SK-N-DZ (cell line): ENCODE results near the gene TIPIN.

Source experiments
- DNase-seq: peaks from one replicate; pipeline ENCODE4 v3.0.0-alpha.2; 2015; ENCODE audit warnings: low spot score
- small RNA-seq, 2 experiments: library from RNA; depleted of rRNA; stranded (forward); fragments of <200 nt; gene quantifications; one replicate each; pipeline ENCODE3, GENCODE V24; 2014

The TIPIN gene

DNA sequence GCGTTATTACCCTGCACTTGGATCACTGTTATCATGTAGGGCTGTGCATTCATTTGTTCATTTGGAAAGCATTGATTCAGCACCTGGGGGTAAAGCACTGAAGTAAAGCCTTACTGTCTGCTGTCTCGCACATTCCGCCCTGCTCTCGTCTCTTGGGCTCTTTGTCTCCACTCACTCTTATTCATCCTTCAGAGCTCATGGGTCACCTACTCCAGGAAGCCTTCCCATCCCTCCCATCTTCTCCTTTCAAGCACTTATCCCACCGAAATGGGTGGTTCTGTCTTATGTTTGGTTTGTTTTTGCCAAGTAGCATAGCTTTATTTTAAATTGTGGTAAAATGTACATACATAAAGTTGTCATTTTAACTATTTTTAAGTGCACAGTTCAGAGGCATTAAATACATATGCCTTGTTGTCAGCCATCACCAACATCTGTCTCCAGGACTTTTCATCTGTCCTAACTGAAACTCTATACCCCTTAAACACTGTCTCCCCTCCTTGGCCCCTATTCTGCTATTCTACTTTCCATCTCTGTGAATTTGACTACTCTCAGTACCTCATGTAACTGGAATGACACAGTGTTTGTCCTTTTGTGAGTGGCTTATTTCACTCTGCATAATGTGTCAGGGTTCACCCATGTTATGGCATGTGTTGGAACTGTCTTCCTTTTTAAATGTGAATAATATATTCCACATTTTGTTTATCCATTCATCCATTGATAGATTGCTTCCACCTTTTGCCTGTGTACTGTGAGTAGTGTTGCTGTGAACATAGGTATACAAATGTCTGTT lies 53.8 kb downstream of the TIPIN start:
- DNase-seq = no peak

DNA sequence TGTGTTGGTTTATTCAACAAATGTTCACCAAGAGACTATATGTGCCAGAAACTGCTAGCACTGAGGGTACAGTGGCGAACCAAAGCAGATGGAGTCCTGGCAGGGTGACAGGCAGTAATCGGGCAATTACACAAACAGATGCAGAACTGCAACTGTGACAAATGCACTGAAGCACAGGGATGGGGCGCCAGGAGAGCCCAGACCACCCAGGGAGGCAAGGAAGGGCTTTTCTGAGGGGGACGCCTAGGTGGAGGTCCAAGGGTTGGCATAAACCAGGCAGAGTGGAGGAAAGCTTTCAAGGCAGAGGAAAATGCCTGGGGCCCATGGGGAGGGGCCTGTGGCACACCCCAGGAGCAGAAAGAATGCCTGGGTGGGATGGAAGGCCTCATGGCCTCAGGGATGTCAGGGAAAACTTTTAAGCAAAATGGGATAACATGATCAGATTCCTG lies 57.7 kb downstream of the TIPIN start:
- DNase-seq = no peak

DNA sequence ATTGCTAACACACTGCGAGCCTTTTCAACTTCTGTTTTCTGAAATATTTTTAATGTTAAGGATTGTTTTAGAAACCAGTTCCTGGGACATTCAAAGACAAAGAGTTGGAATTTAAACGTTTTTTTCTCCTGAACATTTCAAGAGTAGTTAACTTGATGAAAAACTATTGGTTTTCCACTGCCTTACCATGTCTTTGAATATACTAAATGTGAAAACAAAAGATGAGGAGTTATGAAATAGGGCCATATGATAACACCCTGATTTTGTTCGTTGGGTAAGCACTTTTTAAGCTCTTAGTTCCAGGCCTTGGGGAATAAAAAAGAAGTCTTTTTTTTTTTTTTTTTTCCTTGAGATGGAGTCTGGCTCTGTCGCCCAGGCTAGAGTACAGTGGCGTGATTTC lies 60.3 kb downstream of the TIPIN start:
- DNase-seq = no peak

DNA sequence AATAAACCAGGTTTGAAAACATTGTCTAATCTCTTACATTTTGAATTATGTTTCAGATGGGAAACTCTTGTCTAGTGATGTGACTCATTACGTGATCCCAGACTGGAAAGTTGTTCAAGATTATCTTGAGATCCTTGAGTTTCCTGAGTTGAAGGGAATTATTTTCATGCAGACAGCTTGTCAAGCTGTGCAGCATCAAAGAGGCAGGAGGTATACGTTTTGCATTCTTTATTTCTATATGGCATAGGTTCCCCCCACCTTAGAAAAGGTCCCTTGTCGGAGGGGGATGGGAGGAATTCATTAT lies 61.6 kb downstream of the TIPIN start:
- DNase-seq = peak; percentile 15

DNA sequence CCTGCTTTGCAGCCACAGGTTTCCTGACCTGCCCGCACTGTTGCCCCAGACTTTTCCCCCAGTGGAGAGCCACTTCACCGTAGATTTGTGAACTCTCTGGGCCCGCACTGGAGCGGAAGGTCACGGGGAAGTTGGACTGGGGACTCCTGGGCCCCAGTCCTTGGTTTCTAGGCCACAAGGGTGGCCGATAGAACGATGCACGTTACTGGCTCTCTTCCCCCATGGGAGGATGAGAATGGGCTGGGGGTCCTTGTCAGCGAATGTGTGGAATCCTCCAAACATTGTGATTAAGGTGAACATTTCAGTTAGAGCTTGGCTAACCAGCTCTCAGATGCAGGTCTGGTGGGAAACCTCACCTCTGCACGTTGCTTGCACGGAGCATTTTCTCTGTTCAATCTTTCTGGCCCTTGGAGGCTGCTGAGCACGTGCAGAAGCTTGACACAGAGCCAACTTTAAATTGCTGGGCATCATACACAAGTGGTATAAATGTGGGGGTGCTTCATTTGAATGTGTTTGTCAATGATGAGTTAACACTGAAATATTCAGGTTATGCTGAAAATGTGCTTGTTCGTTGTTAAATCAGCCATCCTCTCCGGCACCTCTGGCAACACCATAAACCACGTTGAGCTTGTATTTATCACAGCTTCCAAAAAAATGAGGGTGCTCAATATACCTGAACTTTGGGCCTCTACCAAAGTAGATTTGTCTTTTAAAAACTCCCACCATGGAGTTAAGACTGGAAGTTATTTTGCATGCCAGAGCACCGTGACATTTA lies 62.1 kb downstream of the TIPIN start:
- peak; percentile 69 for DNase-seq

DNA sequence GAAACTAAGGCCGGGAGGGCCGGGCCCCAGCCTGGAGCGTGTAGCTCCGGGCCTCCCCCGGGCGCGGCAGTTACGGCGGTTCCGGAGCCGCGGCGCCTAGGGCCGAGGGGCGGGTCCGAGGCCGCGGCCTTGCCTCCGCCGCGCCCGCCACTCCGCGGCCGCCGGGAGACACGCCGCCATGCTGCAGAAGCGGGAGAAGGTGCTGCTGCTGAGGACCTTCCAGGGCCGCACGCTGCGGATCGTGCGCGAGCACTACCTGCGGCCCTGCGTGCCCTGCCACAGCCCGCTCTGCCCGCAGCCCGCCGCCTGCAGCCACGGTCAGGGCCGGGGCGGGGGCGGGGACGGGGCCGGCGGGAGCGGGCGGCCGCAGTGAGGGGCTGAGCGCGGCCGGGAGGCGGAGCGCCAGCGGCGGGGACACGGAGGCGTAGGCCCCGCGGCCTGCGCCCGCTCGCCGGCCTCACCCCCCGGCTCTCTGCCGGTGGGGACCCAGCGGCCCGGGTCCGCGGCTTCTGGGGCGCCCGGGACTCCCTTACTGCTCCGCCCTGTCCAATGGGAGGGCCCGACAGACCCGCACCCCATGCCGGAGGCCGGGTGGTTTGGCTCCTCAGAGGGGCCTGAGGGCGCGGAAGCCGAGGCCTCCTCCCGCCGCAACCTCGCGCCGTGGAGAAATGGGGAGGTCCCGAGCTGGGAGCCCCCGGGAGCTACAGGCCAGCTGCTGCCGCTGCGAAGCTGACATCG lies 62.9 kb downstream of the TIPIN start, which contains the start of gene DIS3L:
Gene DIS3L (plus strand): TSS at position 150 of the 738 bp plus-strand sequence. CDS start 29 bp downstream, at position 179.
- DNase-seq = peak; percentile 58

DNA sequence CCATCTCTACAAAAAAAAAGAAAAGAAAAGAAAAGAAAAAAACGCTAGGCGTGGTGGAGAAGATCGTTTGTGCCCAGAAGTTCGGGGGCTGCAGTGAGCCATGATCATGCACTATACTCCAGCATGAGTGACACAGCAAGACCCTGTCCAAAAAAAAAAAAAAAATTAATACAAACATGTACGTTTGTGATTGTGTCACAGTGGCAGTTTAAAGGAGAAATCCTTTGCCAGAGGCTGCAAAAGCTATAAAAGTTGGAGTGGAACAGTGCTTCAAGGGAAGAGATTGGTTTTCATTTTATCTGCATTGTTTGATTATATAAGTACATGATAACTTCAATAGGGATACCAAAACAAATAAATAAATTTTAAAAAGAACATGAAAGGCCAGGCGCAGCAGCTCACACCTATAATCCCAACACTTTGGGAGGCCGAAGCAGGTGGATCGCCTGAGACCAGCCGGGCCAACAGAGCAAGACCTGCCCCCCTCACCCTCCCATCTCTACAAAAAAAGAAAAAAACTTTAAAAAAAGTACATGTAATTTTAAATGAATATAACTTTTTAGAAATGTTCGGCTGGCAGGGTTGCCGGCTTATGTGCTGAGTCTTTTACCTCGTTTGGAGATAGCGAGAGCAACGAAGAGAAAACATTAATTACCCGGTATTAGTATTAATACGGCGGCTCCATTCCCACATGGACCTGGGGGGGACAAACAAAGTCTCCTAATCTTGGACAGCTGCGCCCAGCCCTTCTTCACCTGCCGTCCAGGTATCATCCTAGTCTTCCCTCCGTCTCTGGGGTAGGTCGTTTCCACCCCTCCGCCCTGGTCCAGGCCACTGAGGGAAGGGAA lies 63.7 kb downstream of the TIPIN start:
- no peak for DNase-seq

DNA sequence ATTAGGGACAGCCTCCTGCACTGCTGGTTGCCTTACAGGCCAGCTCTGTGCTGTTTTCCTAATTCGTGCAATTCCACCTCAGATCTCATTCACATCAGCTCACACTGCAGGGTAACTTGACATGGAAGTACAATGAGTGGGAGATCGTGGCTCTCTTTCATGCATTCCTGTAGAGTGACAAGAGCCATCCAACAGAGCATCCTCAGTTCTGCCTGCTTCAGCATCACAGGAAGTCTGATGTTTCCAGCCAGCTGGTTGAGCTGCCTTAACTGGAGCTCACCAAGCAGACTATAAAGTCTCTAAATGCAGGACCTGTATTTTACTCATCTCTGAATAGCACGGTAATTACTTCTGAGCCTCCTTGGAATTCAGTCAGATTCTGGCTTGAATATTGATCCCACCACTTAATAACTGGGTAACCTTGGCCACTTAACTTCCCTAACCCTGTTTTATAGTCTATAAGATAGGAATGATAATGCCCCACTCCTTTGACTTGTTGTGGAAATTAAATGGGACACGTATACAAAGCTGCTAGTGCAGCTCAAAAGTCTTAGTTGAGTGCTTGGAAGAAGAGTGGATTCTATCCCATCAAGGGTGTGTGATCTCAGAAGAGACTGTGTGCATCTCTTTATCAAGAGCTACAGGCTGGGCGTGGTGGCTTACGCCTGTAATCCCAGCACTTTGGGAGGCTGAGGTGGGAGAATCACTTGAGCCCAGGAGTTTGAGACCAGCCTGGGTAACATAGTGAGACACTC lies 64.5 kb downstream of the TIPIN start:
- no peak for DNase-seq

DNA sequence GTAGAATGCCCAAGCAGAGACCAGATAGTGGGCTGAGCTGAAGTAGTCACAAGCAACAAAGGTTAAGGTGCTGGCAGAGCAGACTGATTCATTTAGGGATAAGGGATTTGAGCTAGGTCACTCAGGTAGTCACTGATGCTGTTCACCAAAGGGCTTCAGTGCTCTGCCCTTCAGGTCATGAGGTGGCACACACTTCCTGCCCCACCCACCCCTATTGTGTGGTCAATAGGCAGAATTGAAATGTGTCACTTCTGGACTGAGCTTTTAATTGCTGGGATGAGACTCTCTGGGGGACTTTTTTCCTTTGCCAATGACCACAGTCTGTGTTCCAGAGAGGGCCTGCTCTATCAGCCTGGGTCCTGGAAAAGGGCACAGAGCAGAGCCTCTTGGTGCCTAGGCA lies 66.0 kb downstream of the TIPIN start:
- no peak for DNase-seq

DNA sequence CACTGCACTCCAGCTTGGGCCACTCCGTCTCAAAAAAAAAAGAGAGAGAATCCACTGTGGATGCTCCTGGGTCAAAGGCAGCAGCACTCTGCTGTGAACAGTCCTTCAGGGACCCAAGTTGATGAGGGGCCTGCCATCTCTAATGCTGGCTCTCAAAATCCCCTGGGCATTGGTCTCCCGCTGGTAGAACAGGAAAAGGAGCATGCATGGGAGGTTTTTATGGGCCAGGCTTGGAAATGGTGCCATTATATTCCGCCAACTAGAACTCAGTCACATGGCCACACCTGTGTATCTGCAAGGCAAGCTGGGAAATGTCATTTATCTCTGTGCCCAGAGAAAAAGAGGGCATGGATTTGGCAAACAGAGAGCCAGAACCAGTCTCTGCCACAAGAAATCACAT lies 66.5 kb downstream of the TIPIN start:
- DNase-seq = no peak

DNA sequence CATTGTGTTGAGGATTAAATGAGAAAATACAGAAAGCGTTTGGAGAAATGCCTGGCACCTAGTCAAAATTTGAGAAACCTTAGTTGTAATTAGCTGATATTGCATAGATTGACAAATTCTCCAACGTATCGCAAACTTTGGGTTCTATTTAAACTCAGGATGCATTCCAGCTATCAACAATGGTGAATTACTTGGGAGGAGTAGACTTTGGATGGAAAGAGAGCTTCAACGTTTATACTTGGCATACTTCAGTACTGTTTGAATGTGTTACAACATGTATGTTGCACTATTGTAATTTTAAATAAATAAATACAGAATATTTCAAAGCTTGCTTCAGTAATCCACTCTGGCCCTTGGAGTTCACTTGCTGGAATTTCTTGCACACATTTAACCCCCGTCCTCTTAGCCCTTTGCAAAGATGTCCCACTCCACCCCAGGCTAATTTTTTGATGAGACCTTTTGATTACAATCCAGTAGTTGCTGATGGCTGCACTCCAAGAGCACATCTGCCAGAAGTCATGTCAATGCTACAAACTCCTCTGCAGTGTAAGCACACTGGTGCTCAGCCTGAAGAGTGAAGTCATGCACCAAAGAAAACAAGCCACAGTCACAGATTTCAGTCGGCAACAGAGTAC lies 67.8 kb downstream of the TIPIN start:
- DNase-seq = no peak

DNA sequence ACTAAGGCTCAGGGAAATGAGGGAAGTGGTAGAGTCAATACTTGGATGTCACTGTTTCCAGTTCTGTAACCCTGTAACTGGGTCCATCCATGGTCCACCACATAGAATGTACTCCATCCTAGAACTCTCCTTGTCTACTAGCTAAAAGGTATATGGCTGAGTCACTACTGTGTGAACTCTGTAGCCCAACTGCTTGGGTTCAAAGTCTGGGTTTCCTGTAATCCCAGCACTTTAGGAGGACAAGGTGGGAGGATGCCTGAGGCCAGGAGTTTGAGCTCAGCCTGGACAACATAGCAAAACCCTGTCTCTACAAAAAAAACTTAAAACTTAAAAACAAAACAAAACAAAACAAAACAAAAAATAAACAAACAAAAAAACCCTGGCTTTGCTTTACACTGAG lies 68.4 kb downstream of the TIPIN start:
- no peak for DNase-seq

DNA sequence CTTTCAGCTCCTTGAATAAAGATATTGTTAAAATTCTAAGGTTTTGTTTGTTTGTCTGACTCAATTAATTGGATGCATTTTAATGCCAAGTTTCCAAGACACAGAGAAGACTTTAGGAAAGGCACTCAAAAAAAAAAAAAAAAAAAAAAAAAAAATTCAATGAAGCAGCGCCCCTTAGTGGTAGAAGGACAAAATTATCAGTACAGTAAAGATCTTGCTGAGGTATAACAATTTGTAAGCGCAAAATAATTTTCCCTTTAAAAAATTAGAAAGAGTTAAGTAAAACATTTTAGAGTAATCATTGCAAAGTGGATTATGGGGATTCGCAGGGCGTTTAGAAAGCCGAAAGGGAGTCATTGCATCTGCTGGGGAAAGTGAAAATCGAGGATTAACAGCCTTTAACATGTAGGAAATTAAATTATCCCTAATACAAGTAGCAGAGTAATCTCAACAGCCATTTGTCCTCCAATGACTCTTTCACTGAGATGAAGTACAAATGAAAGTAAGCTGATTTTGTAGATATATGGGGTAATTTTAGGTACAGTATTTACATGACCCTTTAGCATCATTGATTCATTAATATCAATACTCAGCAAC lies 68.9 kb downstream of the TIPIN start:
- DNase-seq = peak; percentile 62

Small RNAs within 50 kb of the gene (small RNA-seq; reads per million reads assigned to genes)
- gene RF00019 (0 reads per million in 2 experiments), gene SCARNA14 (5.9 to 17.9 reads per million in 2 experiments)
